GM18519 (cell line): ENCODE data around the gene KIAA2012.

ENCODE experiments used
- ATAC-seq: cut with Tn5 transposase; IDR thresholded peaks from one replicate; pipeline ENCODE4 v1.9.1; 2021; ENCODE audit warnings: mild to moderate bottlenecking, moderate library complexity; ENCODE audit not compliant: unreplicated experiment, low FRiP score

The KIAA2012 gene

DNA sequence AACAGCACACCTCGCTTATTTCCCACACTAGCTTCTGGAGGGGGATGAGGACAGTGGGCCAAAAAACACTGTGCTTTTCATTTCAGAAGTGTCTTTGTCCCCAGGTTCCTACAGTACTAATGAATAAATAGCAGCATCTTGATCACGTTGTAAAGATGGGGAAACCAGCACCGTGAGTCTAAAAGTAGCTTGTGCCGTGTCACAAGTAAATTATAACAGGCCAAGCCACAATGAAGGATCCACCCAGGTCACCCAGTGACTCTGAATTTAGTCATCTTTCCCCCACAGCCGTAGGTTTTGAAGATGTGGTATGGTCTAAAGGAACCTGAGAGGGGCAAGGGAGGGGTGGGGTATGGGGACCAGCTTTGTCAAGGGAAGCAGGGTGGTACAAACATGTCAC lies 30.6 kb upstream of the KIAA2012 start:
- no peak for ATAC-seq

DNA sequence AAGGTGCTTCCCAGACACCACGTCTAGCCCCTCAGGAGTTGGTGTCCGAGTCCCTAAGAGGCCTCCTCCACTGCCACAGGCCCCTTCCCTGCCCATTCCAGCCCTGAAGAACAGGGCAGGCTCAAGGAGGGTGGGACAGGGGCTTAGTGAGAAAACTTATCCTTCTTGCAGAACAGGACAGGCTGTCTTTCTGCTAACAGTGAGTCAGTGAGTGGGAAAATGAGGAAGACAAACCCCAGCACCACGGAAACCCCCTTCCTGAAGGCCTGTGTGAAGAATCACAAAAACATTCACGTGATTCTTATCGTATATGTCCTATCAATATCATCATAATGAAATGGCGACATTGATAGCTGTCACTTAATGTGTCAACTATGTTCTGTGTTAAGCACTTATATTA lies 29.6 kb upstream of the KIAA2012 start:
- no peak for ATAC-seq

DNA sequence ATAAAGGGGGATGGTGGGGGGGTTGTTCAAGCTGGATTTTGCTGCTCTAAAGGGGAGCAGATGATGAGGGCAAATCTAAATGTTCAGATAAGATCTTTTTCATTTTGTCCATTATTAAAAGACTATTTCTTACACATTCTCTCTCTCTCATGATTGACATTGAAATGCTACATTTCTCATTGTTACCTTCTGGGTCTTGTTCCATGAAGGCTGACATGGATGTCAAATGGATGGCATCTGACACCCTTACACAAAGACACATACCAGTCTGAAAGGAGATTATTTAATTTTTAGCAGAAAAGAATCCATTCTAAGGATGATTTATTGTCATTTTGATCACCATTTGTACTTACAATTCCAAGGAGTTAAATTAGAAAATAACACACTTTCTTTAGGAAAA lies 28.3 kb upstream of the KIAA2012 start:
- no peak for ATAC-seq

DNA sequence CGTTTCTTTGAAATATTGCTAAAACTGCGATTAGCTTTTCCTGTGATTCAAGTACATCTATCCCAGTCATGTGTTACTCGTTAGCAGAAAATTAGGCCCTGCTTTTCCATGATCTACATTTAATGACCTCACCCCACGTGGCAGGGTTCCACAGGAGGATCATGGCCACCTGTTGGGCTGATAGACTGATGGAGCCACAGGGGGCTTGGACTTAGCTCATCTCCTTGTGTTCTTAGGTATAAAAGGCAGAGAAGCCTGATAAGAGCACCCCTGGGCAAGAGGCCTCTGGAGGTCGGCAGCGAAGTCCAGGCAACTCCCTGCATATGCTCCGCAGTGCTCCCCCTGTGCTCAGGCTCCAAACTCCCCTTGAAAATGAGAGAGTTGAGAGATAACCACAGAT lies 26.5 kb upstream of the KIAA2012 start:
- ATAC-seq = no peak

DNA sequence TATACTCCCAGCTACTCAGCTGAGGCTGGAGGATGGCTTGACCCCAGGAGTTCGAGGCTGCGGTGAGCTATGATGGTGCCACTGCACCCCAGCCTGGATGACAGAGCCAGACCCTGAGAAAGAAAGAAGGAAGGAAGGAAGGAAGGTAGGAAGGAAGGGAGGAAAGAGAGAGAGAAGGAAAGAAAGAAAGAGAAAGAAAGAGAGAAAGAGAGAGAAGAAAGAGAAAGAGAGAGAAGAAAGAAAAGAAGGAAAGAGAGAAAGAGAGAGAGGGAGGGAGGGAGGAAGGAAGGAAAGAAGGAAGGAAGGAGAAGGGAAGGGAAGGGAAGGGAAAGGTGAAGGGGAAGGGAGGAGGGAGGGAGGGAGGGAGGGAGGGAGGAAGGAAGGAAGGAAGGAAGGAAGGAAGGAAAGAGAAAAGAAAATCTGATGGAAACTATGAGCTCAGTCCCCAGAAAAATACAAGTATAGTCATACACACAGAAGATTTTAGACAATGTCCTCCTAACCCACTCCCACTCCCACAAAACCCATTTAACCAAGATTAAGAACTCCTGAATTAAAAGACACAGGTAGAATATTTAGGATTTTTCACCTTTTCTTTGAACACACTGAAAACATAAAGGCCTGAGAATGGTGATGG lies 23.8 kb upstream of the KIAA2012 start:
- no peak for ATAC-seq

DNA sequence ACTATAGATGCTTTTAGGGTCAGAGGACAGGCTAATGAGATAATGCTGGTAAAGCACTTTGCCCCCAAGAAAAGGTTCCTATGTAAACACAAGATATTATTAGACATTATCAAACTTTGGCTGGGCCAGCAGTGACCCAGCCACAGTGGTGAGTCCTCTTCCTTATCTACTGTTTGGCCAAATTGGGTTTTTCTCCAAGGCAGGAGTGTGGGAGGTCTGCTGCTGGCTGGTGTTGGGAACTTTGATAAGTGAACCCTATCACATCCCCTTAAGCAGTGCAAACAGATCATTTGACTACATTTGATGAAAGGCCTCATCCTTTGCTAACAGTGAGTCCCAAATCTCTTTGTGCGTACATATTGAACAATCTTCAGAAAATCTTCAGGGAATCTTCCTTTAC lies 23.2 kb upstream of the KIAA2012 start:
- ATAC-seq = no peak

DNA sequence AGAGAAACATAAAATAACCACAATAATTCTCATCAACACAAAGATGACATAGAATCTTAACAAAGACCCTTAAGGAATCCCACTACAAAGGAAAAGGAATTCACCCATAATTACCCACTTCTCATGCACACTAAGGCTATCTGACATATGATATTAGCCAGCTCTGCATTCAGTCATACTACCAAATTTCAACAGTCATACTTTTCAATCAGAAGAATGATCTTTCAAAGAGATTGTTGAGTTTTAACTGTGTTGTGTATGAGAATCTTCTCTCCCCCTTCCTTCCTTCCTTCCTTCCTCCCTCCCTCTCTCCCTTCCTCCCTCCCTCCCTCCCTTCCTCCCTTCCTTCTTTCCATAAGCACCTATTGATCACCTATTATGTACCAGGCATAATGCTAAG lies 22.4 kb upstream of the KIAA2012 start:
- ATAC-seq = no peak

DNA sequence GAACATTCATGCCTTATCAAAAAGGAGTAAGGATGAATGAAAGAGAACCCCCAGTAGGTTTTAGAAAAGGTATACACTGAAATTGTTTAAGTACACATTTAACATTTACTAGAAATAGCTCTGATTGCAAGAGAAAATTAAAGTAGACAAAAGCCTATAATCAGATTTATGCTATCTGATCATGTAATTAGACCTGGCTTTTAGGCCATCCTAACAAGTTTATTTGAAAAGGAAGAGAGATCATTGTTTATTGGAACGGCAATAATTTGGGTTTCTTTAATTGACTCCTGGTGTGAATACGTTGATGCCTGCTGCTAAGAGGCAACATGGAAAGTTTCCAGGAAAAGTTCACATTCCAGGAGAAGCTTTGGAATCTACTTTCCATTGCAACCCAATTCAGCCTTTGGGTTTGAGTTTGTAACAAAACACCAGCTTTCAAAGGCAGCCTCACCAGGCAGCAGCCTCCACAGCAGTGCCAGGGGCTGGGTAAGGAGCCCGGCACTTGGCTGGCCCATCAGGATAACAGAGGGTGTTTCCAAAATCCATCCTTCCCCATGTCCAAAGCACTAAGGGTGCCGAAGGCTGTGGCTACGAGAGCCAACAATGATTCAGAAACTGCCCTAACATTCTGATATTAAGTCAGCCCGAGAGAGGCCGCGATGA lies 21.4 kb upstream of the KIAA2012 start:
- ATAC-seq = no peak

DNA sequence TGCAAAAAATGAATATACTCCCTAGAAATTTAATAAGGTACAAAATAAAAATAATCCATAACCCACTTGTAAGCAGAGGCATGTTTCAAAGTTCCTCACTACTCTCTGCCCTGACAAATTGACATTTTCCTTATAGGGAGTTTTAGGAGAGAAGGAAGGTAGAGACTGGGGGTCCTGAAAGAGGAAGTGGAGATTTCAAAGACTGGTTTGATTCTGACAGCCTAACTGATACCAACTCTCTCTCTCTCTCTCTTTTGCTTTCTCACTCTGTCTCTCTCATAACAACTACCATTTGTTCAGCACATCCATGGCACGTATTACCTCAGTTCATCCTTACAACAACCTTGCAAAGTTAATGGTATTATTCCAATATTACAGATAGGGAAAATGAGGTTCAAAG lies 20.8 kb upstream of the KIAA2012 start:
- ATAC-seq = no peak

DNA sequence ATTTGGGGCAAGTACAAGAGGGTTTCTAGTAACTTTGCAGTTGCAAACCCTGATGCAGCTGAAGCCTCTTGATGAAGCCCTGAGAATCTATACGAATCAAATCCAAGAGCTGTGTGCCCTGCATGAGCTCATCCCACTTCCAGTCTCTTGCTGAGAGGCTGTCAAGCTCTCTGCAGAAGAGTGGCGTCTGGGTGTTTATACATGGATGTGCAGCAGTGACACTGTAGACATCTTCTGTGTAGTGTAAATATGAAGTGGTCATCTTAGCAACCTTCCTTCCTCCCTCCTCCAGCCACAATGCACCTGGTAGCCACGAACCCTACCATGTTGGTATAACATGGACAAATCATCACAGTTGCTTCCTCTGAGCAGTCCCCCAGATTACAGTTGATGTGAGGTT lies 18.4 kb upstream of the KIAA2012 start:
- no peak for ATAC-seq

DNA sequence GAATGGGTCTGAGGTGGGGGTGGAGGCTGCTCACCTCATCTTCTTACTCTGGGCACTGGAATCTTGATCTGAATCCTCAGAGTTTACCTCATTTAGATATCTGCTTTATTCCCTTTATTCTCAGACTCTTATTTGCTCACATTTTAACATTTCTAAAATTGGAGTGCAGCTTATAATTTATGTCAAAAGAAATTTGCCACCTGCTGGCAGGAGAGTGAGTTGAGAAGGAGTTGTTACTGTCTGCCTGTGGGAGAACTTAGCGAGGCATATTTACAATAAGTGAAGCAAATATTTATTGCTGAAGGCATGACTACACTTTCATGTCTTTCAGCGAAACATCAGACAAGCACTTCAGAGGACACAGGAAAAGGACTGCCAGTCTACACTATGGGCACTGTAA lies 16.4 kb upstream of the KIAA2012 start:
- no peak for ATAC-seq

DNA sequence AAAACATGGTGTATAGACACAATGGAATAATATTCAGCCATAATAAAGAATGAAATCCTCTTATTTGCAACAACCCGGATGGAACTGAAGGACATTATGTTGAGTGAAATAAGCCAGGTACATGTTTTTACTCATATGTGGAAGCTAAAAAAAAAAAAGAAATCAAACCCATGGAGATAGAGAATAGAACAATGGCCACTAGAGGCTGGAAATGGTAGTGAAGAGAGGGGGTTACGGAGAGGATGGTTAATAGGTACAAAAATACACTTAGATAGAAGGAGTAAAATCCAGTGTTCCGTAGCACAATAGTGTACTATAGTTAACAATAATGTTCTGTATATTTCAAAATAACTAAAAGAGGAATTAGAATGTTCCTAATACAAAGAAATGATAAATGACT lies 12.8 kb upstream of the KIAA2012 start:
- ATAC-seq = no peak

DNA sequence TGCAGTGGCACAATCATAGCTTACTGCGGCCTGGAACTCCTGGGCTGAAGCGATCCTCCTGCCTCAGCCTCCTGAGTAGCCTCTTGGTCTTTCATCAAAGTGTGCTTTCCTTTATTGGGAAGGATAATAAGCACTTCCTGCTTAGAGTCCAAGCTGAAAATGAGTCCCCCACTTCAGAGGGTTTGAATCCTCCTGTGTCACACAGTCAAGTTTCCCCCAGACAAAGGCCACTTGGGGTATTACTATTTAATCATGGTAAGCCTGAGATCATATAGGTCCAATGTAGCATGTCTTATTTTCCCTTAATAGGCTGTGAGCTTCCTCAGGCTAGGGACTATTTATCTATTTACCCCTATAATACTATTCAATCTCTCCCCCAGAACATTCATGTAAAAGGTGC lies 11.4 kb upstream of the KIAA2012 start:
- no peak for ATAC-seq

DNA sequence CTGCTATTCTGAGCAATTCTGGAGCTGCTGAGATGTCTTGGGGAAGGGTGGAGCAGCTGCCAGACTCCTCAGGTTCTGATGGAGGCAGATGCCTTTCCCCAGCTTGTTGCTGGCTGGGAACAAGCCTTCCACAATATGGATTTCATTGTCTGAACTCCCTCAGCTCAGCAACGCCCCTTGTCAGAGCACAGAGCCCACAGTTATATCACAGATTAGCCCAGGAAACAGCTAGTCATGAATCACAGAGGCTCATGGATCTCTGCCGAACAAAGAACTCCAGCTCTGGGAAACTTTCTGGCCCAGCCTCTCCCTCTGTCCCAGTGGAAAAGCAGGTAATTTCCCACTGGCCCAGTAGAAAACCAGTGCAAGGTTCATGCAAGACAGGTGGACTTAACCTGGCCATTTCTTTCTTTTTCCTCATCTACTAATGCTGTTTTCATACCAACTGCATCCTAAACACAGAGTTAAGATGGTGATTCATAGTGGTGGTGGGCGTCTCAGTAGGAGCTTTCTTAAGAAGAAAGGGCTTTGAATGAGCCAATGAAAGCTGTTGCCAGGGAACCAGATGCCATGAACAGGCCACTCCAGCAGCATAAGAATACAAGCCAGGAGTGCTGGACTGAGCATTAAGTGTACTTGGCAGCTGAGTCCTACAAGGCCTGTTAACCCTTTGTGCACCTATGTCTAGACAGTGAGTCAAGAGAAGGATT lies 8.7 kb upstream of the KIAA2012 start:
- no peak for ATAC-seq

DNA sequence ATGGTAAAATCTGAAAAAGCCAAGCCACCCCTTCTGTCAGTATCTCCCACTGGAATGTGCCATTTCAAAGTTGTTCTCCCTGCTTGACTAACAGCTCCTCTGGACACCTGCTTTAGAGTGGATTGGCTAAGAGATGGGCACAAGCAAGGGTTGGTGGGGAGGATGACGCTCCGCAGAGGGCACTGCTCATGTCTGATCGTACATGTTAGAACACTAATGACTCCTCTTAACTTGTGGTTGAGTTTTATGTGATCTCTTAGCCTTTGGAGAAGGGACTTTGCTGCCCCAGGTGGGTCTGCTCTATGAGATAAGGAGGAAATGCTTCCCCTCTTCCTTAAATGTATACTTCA lies 8.2 kb upstream of the KIAA2012 start:
- no peak for ATAC-seq

DNA sequence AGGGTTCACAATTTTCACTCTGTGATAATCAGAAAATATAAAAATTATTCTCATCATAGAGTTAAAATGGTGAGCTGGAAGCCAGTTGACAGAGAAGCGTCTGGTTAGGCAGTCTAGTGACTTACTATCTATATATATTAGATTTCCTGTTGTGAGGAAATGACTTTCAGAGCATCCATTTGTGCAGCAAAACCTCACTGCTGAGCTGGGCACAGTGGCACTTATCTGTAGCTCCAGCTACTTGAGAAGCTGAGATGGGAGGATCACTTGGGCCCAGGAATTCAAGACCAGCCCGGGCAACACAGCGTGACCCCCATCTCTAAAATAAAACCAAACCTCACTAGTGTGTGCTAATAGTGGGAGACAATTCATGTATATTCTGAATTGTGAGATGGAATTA lies 7.2 kb upstream of the KIAA2012 start:
- ATAC-seq = no peak

DNA sequence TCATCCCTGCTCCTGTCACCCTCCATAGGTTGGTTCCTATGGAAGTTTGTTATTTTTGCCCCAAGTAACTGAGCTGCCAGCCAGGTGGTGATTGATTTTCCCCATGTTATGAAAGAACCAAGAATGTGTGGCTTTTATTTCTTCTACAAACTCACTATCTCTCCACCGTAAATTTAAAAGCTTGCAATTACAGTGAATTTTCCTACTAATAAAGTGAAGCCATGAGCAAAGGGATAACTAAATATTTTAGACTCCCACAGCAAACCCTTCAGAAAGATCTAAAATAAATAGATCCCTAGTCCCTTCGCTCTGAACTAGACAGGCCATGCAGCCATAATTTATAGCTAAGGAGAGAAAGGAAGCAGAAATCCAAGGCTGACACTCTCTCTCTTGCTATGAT lies 6.2 kb upstream of the KIAA2012 start:
- no peak for ATAC-seq

DNA sequence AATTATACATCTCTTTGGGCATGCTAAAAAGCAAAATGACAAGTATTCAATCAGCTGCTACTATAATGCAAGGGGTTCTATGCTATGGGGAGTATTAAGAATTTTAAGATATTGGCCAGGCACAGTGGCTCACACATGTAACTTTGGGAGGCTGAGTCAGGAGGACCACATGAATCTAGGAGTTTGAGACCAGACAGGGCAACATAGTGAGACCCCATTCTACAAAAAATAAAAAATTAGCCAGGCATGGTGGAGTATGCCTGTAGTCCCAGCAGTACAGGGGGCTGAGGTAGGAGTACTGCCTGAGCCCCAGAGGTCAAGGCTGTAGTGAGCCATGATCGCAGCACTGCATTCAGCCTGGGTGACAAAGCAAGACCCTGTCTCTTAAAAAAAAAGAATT lies 5.5 kb upstream of the KIAA2012 start:
- no peak for ATAC-seq

DNA sequence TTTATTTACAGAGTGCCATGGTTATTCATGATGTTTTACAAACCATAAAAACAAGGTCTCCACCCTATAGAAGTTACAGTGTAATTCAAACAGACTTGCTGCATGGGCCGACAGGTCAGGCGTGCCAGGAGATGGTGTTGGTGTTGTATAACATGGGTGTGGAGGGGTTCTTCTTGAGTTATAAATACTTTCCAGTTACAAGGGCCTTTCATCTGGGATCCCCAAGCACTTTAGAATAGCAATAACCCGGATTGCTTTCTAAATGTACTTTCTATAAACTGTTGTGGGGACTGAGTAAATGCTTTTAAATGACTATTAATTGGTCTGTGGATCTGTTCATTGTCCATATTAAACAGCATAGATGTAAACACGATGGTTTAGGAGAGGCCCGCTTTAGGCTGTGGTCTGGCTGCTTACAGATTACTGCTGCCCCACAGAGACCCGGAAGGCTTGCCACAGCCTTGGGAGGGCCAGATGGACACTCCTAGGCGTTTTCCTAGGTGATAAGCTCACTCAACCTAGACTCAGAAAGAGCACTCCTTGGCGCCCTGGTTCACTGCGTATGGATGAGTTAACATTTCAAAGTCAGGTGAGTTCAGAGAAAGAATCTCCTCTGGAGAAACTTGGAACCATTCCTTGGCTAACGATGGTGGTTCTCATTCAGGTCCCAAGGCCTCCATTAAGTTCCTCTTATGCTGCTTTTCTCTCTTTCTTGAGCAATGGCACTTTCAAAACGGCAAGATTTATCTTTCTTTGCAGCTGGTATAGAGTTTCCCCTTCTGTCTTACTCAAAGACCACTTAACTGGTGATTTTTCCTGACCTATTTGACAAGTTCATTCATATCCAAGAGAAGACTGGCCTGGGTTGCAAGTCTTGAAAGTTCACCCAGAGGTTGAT lies 3.6 kb upstream of the KIAA2012 start:
- no peak for ATAC-seq

DNA sequence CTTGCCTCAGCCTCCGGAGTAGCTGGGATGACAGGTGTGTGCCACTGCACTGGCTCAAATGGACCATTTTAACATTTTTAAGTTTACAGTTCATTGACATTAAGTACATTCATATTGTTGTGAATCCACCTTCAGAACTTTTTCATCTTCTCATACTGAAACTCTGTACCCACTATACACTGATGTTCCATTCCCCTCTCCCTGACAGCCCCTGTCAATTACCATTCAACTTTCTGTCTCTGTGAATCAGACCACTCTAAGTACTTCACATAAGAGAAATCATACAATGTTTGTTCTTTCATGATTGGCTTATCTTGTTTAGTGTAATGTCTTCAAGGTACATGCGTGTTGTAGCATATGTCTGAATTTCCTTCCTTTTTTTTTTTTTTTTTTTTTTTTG lies 1.9 kb upstream of the KIAA2012 start:
- no peak for ATAC-seq

DNA sequence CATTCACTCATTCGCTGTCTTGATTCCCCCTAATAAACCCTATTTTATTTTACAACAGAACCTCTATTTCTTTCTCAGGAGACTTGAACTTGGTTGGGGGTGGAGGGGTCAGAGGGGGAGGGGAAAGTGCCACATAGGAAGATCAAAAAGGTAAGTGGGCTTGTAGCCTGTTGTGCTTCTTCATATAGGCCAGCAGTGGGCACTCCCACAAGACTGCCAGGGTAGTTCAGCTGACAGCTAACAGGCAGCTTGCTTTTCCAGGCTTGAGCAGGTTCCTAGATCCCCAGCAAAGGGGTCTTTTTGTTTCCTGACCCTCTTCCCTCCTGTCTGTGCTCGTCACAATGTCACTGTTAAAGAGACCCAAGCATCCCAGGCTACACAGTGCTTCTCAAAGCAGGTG lies 829 bp upstream of the KIAA2012 start:
- ATAC-seq = no peak
